Breast epithelium (tissue), 3 donors: ENCODE results near the gene TRMT6.

Experiments
- CTCF ChIP-seq, 3 donors: fragments of 450-650 bp; IDR thresholded peaks; one replicate each; pipeline ENCODE4 v1.5.1; 2016 to 2017; ENCODE audit warnings: antibody characterized with exemption in 3 of 3, mild to moderate bottlenecking in 3 of 3, moderate library complexity in 3 of 3
- POLR2A ChIP-seq: fragments of 450-650 bp; IDR thresholded peaks from one replicate; pipeline ENCODE4 v1.6.1; 2016; ENCODE audit warnings: antibody characterized with exemption, mild to moderate bottlenecking, moderate library complexity

- TF ChIP-seq CTCF (IDR thresholded peaks at IDR 0.05) (no peak), POLR2A (no peak)
Observed at GRCh38 chr20:5899444-5899843, 50.9 kb downstream of the TRMT6 start.
